Glutamatergic neuron (in vitro differentiated cells): Measurements from ENCODE around the gene MFNG. TPM values are rescaled to one million over a fixed set of nuclear protein-coding genes. Genes with fewer than 3 reads are reported as not detected.

Experiments
- DNase-seq: peaks from one replicate; pipeline ENCODE4 v3.0.0; 2022
- H3K27ac Mint-ChIP-seq: one replicate; pipeline ENCODE4 v1.8.0; 2020; ENCODE audit warnings: mild to moderate bottlenecking, mixed read lengths, inconsistent platforms; ENCODE audit not compliant: unreplicated experiment
- H3K27me3 Mint-ChIP-seq: one replicate; pipeline ENCODE4 v1.8.0; 2020; ENCODE audit warnings: mild to moderate bottlenecking, moderate library complexity, mixed read lengths, inconsistent platforms; ENCODE audit not compliant: unreplicated experiment
- H3K36me3 Mint-ChIP-seq: one replicate; pipeline ENCODE4 v1.8.0; 2020; ENCODE audit warnings: mild to moderate bottlenecking, mixed read lengths, inconsistent platforms; ENCODE audit not compliant: unreplicated experiment
- H3K4me1 Mint-ChIP-seq: one replicate; pipeline ENCODE4 v1.8.0; 2020; ENCODE audit warnings: mild to moderate bottlenecking, low read depth, mixed read lengths, inconsistent platforms; ENCODE audit not compliant: unreplicated experiment
- H3K4me3 Mint-ChIP-seq: one replicate; pipeline ENCODE4 v1.8.0; 2020; ENCODE audit warnings: mild to moderate bottlenecking, mixed read lengths, inconsistent platforms; ENCODE audit not compliant: unreplicated experiment
- H3K9me3 Mint-ChIP-seq: one replicate; pipeline ENCODE4 v1.8.0; 2020; ENCODE audit warnings: mild to moderate bottlenecking, moderate library complexity, mixed read lengths, inconsistent platforms; ENCODE audit not compliant: unreplicated experiment
- total RNA-seq: library from RNA; stranded (reverse); fragmentation: NEBNext Ultra II Directional; extraction: Animal tissue kit (Norgen Biotek cat#: 25700); gene quantifications from one replicate; pipeline ENCODE4 v1.2.1, GENCODE V29; 2021; ENCODE audit not compliant: unreplicated experiment
- TF ChIP-seq, protein P1 (sequence below): fragments of 200-600 bp; sonication (generic); IDR thresholded peaks from one replicate; pipeline ENCODE4 v1.5.0; 2021; ENCODE audit not compliant: partially characterized antibody, unreplicated experiment

Gene MFNG
- total RNA-seq, 1 donor from 2014 or later: 61.1 TPM

DNA sequence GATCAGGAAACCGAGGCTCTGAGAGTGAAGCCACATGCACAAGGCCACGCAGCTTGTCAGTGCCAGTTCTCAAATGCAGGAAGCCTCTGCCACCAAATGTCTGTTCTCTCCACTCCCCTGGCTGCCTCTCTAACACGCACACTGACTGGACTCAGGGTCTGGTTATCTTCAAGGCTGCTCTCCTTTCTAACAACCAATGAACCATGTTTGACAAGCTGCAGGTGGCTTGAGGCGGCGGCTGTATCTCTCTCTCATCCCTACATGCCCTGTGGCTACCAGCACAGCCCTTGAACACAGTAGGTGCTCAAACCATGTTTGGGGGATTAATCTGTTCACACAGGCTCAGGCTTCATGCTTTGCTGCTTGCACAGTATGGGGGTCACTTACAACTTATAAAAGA, 23.7 kb downstream of the MFNG start:
- Mint-ChIP-seq H3K27ac (no peak overlapping the region), H3K4me3 (no peak overlapping the region), H3K9me3 (peaks cover 2% of the 10 kb centered on the region), H3K27me3 (peaks cover 6% of the 10 kb centered on the region), H3K36me3 (no peaks in the 10 kb centered on the region), H3K4me1 (peaks cover 24% of the 10 kb centered on the region)
- DNase-seq: no peak
- TF ChIP-seq, protein P1, sequence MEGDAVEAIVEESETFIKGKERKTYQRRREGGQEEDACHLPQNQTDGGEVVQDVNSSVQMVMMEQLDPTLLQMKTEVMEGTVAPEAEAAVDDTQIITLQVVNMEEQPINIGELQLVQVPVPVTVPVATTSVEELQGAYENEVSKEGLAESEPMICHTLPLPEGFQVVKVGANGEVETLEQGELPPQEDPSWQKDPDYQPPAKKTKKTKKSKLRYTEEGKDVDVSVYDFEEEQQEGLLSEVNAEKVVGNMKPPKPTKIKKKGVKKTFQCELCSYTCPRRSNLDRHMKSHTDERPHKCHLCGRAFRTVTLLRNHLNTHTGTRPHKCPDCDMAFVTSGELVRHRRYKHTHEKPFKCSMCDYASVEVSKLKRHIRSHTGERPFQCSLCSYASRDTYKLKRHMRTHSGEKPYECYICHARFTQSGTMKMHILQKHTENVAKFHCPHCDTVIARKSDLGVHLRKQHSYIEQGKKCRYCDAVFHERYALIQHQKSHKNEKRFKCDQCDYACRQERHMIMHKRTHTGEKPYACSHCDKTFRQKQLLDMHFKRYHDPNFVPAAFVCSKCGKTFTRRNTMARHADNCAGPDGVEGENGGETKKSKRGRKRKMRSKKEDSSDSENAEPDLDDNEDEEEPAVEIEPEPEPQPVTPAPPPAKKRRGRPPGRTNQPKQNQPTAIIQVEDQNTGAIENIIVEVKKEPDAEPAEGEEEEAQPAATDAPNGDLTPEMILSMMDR: no peak

GRCh38 chr22:37461961-37462360, 24.2 kb downstream of the MFNG start:
- H3K27me3 Mint-ChIP-seq: peaks cover 6% of the 10 kb centered on the region
- peaks cover 22% of the 10 kb centered on the region for H3K4me1 Mint-ChIP-seq
- H3K4me3 Mint-ChIP-seq: no peak overlapping the region

DNA sequence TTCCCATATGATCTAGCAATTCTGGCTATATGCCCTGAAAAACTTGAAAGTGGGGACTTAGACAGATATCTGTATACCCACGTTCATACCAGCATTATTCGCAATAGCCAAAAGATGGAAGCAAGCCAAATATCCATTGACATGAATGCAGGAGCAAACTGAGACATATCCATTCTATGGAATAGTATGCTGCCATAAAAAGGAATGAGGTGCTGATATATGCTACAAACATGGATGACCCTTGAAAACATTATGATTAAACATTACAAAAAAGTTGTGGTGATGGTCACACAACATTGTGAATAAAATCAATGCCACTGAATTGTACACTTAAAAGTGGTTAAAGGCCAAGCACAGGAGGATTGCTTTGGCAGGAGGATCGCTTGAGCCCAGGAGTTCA, 25.5 kb downstream of the MFNG start:
- peaks cover 28% of the 10 kb centered on the region for H3K4me1 Mint-ChIP-seq
- peaks cover 3% of the 10 kb centered on the region for H3K9me3 Mint-ChIP-seq

More at GRCh38 chr22:37461961-37462360, 24.2 kb downstream of the MFNG start:
- peaks cover 3% of the 10 kb centered on the region for H3K9me3 Mint-ChIP-seq
- TF ChIP-seq, protein P1: no peak
- DNase-seq: no peak
- no peaks in the 10 kb centered on the region for H3K36me3 Mint-ChIP-seq
- H3K27ac Mint-ChIP-seq: no peak overlapping the region

GRCh38 chr22:37459206-37459605, 27.0 kb downstream of the MFNG start:
- H3K4me1 Mint-ChIP-seq: peaks cover 29% of the 10 kb centered on the region
- DNase-seq: no peak
- H3K9me3 Mint-ChIP-seq: peaks cover 2% of the 10 kb centered on the region

More for the DNA sequence above, 25.5 kb downstream of the MFNG start:
- H3K4me3 Mint-ChIP-seq: no peak overlapping the region
- DNase-seq: no peak
- no peaks in the 10 kb centered on the region for H3K36me3 Mint-ChIP-seq
- no peak overlapping the region for H3K27ac Mint-ChIP-seq
- peaks cover 7% of the 10 kb centered on the region for H3K27me3 Mint-ChIP-seq
- TF ChIP-seq, protein P1: no peak

More at GRCh38 chr22:37459206-37459605, 27.0 kb downstream of the MFNG start:
- Mint-ChIP-seq H3K36me3 (no peaks in the 10 kb centered on the region), H3K27ac (no peak overlapping the region), H3K27me3 (peaks cover 5% of the 10 kb centered on the region), H3K4me3 (no peak overlapping the region)
- TF ChIP-seq, protein P1: no peak
